Measurements from ENCODE around the gene PRICKLE2. TPM values are rescaled to one million over a fixed set of nuclear protein-coding genes. Genes with fewer than 3 reads are reported as not detected.

The PRICKLE2 gene
- total RNA-seq, 1 donor from 2014 or later = 37.2 TPM

DNA sequence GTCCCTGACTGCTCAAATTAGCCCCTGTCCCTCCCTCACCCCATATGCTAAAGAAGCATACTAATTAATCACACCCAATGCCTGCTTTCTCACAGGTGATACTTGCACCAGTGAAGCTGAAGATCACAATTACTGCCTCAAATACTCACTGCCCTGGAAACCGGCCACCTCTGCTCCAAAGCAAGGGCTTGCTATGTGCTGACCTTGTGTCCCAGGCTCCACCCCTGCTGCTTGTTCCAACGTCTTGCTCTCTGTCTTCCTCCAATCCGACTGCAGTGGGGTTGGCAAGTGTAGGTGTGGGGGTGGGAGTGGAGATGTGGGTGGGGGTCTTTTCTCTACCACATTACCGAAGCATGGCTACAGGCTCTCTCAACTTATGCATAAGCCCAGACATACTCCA is 146.3 kb downstream of the PRICKLE2 start:
- no peaks in the 10 kb centered on the region for H3K36me3 ChIP-seq
- no peak for ATAC-seq
- intact Hi-C loops (cut with DNase I) = no loop called here
- H3K27ac ChIP-seq = no peak overlapping the region
- H3K9me3 ChIP-seq = no peaks in the 10 kb centered on the region
- no peak for DNase-seq
- no peaks in the 10 kb centered on the region for H3K4me1 ChIP-seq
- no peak overlapping the region for H3K4me3 ChIP-seq
- H3K27me3 ChIP-seq = no peaks in the 10 kb centered on the region
- TF ChIP-seq, protein P1, sequence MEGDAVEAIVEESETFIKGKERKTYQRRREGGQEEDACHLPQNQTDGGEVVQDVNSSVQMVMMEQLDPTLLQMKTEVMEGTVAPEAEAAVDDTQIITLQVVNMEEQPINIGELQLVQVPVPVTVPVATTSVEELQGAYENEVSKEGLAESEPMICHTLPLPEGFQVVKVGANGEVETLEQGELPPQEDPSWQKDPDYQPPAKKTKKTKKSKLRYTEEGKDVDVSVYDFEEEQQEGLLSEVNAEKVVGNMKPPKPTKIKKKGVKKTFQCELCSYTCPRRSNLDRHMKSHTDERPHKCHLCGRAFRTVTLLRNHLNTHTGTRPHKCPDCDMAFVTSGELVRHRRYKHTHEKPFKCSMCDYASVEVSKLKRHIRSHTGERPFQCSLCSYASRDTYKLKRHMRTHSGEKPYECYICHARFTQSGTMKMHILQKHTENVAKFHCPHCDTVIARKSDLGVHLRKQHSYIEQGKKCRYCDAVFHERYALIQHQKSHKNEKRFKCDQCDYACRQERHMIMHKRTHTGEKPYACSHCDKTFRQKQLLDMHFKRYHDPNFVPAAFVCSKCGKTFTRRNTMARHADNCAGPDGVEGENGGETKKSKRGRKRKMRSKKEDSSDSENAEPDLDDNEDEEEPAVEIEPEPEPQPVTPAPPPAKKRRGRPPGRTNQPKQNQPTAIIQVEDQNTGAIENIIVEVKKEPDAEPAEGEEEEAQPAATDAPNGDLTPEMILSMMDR (IDR thresholded peaks at IDR 0.05) = no peak

DNA sequence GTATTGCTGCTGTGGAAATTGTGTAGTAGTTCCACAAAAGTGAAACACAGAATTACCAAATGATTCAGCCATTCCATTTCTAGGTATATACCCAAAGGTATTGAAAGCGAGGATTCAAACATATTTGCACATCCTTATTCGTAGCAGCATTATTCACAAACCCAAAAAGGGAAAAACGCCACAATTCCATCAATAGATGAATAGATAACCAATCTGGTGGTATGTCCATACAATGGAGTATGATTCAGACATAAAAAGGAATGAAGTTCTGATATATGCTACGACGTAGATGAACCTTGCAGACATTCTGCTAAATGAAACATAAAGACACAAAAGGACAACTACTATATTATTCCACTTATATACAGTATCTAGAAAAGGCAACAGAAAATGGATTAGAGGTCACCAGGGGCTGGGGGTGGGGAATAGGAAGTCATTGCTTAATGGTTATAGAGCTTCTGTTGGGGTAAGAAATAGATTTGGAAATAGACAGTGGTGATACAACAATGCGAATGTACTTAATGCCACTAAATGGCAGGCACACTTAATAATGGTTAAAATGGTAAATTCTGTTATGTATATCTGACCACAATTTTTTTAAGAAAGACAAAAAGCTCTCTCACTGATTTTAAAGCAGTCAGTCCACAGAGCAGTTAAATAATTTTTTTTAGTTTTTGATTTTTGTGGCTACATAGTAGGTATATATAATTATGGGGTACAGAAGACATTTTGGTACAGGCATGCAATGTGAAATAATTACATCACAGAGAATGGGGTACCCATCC is 150.2 kb downstream of the PRICKLE2 start:
- TF ChIP-seq, protein P1 (IDR thresholded peaks at IDR 0.05) = no peak
- Histone ChIP-seq H3K9me3 (no peaks in the 10 kb centered on the region), H3K36me3 (no peaks in the 10 kb centered on the region), H3K27ac (no peak overlapping the region), H3K4me3 (no peak overlapping the region), H3K27me3 (no peaks in the 10 kb centered on the region), H3K4me1 (no peaks in the 10 kb centered on the region)
- DNase-seq = no peak
- ATAC-seq = no peak
- intact Hi-C loops (cut with DNase I) = no loop called here

DNA sequence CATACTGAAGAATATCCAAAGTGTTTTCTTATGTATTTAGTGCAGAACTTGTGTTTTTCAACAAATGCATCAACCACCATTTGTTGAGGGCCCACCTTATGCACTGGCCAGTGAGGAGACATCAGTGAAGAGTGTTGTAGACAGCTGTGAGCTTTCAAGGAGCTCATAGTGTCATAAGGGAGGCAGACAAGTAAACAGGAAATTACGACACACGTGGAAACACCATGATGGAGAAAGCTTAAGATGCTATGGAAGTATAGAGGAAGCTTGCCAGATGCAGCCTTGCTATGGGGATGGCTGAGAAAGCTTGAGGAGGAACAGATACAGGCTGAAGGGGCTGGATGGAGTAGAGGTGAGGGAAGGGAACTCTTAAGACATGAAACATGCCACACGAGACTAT is 151.2 kb downstream of the PRICKLE2 start:
- Histone ChIP-seq H3K4me3 (no peak overlapping the region), H3K4me1 (no peaks in the 10 kb centered on the region), H3K9me3 (no peaks in the 10 kb centered on the region), H3K36me3 (no peaks in the 10 kb centered on the region), H3K27ac (no peak overlapping the region), H3K27me3 (no peaks in the 10 kb centered on the region)
- DNase-seq (no peak), ATAC-seq (no peak)
- intact Hi-C loops (cut with DNase I) = no loop called here
- TF ChIP-seq, protein P1 (IDR thresholded peaks at IDR 0.05) = no peak

DNA sequence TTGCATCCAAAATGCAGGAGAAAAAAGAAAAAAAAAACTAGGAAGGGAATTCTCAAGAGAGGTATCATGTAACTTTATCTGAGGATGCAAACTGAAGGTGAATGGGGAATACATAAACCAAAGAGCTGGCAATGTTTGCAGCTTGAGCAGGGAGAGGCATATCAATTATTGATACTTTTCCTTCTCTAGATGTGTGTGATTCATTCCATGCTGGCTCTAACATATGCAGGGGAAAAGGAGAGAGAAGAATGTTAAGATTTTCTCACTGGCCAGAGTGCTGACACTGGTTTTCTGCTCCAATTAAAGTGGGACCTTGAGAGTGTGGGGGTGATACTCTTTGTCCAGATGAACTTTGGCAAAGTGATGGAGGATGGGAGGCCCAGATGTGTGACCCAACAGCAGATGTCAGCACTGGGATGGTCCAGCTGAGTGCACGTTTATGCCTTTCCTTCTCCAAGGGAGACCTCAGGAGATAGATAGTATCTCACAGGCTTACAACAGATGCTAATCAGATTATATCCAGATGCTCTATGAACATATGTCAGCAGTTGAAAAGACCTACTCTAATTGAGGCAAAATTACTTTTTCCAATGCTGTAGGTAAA is 152.0 kb downstream of the PRICKLE2 start:
- Histone ChIP-seq H3K9me3 (no peaks in the 10 kb centered on the region), H3K4me1 (no peaks in the 10 kb centered on the region), H3K36me3 (no peaks in the 10 kb centered on the region), H3K27ac (no peak overlapping the region), H3K4me3 (no peak overlapping the region), H3K27me3 (no peaks in the 10 kb centered on the region)
- DNase-seq (no peak), ATAC-seq (no peak)
- intact Hi-C loops (cut with DNase I) = no loop called here
- TF ChIP-seq, protein P1 (IDR thresholded peaks at IDR 0.05) = no peak

DNA sequence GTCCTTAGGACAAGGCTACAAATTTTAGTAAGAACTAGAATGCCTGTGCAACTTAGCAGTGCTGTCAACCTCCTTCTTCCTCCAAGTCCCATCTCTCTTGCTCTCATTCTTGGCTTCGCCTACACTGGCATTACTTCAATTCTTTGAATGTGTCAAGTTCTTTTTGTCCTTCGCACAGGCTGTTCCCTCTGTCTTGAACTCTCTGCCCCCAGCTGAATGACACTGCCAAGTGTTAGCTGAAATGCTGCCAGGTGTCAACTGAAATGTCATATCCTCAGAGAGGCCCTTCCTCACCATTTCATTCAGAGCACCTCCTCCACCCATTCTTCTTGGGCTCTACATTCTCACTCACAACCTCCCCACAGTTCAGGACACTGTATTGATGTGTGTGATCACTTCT is 153.1 kb downstream of the PRICKLE2 start:
- H3K36me3 ChIP-seq = no peaks in the 10 kb centered on the region
- no peaks in the 10 kb centered on the region for H3K27me3 ChIP-seq
- no peak for ATAC-seq
- no peaks in the 10 kb centered on the region for H3K9me3 ChIP-seq
- intact Hi-C loops (cut with DNase I) = no loop called here
- DNase-seq = no peak
- no peak overlapping the region for H3K4me3 ChIP-seq
- H3K4me1 ChIP-seq = no peaks in the 10 kb centered on the region
- TF ChIP-seq, protein P1 (IDR thresholded peaks at IDR 0.05) = no peak
- no peak overlapping the region for H3K27ac ChIP-seq
